ENCODE results near the gene GJC3. TPM values are rescaled to one million over a fixed set of nuclear protein-coding genes. Genes with fewer than 3 reads are reported as not detected.

Gene GJC3
- total RNA-seq, 4 donors from 2014 or later = not detected

- Histone ChIP-seq H3K27ac (peak overlapping the region in 3 of 4 donors; percentile 89 to 95 (median 93)), H3K36me3 (peaks cover 0 to 14% (median 0%) of the 10 kb centered on the region in 3 donors), H3K4me1 (peaks cover 0 to 27% (median 13%) of the 10 kb centered on the region in 4 donors), H3K4me3 (peak overlapping the region; percentile 82 to 88 (median 86)), H3K9me3 (no peaks in the 10 kb centered on the region), H3K27me3 (no peaks in the 10 kb centered on the region)
- no peak for TF ChIP-seq CTCF (IDR thresholded peaks at IDR 0.05)
- no peak for TF ChIP-seq POLR2A (IDR thresholded peaks at IDR 0.05)
- DNase-seq = no peak
Measured at GRCh38 chr7:99920149-99920548, 9.3 kb downstream of the GJC3 start.

- H3K4me1 ChIP-seq = peaks cover 0 to 27% (median 13%) of the 10 kb centered on the region in 4 donors
- peaks cover 0 to 14% (median 0%) of the 10 kb centered on the region in 3 donors for H3K36me3 ChIP-seq
- H3K4me3 ChIP-seq = peak overlapping the region; percentile 82 to 88 (median 86)
- DNase-seq = no peak
- peak overlapping the region; percentile 87 to 95 (median 91) for H3K27ac ChIP-seq
- no peaks in the 10 kb centered on the region for H3K9me3 ChIP-seq
- TF ChIP-seq POLR2A (IDR thresholded peaks at IDR 0.05) = no peak
- TF ChIP-seq CTCF (IDR thresholded peaks at IDR 0.05) = no peak
- H3K27me3 ChIP-seq = no peaks in the 10 kb centered on the region
Measured at GRCh38 chr7:99919814-99920112, 9.7 kb downstream of the GJC3 start.

GRCh38 chr7:99918959-99919813, 10.2 kb downstream of the GJC3 start, which contains the start of gene TRIM4:
Gene TRIM4, minus strand, starts transcription at chr7:99919530. Its CDS starts 129 bp downstream, at chr7:99919401.
- Histone ChIP-seq H3K9me3 (no peaks in the 10 kb centered on the region), H3K27ac (peak within 1 kb of the TSS; percentile 87 to 95 (median 91)), H3K27me3 (no peaks in the 10 kb centered on the region), H3K36me3 (peaks cover 0 to 17% (median 0%) of the 10 kb centered on the region in 3 donors), H3K4me3 (peak within 1 kb of the TSS; percentile 82 to 88 (median 86)), H3K4me1 (peaks cover 0 to 27% (median 13%) of the 10 kb centered on the region in 4 donors)
- TF ChIP-seq CTCF (IDR thresholded peaks at IDR 0.05) = peak in 4 of 6 experiments; percentile 7 to 44 (median 22)
- peak; percentile 87 to 90 for TF ChIP-seq POLR2A (IDR thresholded peaks at IDR 0.05)
- peak; percentile 90 to 97 (median 94) for DNase-seq

GRCh38 chr7:99910976-99911375, 18.4 kb downstream of the GJC3 start:
- Histone ChIP-seq H3K27me3 (no peaks in the 10 kb centered on the region), H3K4me1 (no peaks in the 10 kb centered on the region), H3K36me3 (peaks cover 0 to 38% (median 0%) of the 10 kb centered on the region in 3 donors), H3K9me3 (no peaks in the 10 kb centered on the region), H3K4me3 (no peak overlapping the region), H3K27ac (no peak overlapping the region)
- DNase-seq = no peak
- TF ChIP-seq POLR2A (IDR thresholded peaks at IDR 0.05) (no peak), CTCF (IDR thresholded peaks at IDR 0.05) (no peak)

GRCh38 chr7:99901581-99901980, 27.8 kb downstream of the GJC3 start:
- DNase-seq = no peak
- Histone ChIP-seq H3K9me3 (no peaks in the 10 kb centered on the region), H3K27me3 (no peaks in the 10 kb centered on the region), H3K36me3 (peaks cover 0 to 74% (median 0%) of the 10 kb centered on the region in 3 donors), H3K4me1 (no peaks in the 10 kb centered on the region), H3K4me3 (no peak overlapping the region), H3K27ac (no peak overlapping the region)
- no peak for TF ChIP-seq POLR2A (IDR thresholded peaks at IDR 0.05)
- no peak for TF ChIP-seq CTCF (IDR thresholded peaks at IDR 0.05)

Data from Peyer's patch (tissue), 4 donors.